H9 (cell line): Measurements from ENCODE around the gene CCL21. TPM values are rescaled to one million over a fixed set of nuclear protein-coding genes. Genes with fewer than 3 reads are reported as not detected.

Source experiments
- DNase-seq: peaks from one replicate; pipeline ENCODE4 v3.0.0-alpha.2; 2017
- H2AFZ ChIP-seq: one replicate; pipeline ENCODE4 v1.6.1; 2013; ENCODE audit warnings: mild to moderate bottlenecking, low read length, control low read depth, moderate library complexity
- H2AK5ac ChIP-seq: 2 replicates; pipeline ENCODE4 v1.6.1; 2013; ENCODE audit warnings: low read length, control low read depth, mixed read lengths; ENCODE audit not compliant: insufficient read length
- H2BK120ac ChIP-seq: one replicate; pipeline ENCODE4 v1.6.1; 2013; ENCODE audit warnings: low read depth, mild to moderate bottlenecking, low read length, control low read depth, inconsistent platforms; ENCODE audit not compliant: poor library complexity, severe bottlenecking
- H2BK12ac ChIP-seq: 2 replicates; pipeline ENCODE4 v1.6.1; 2013; ENCODE audit warnings: low read length, control low read depth, mixed read lengths, low read depth; ENCODE audit not compliant: insufficient read length
- H2BK15ac ChIP-seq: 2 replicates; pipeline ENCODE4 v1.6.1; 2013; ENCODE audit warnings: low read depth, low read length, control low read depth
- H2BK20ac ChIP-seq: one replicate; pipeline ENCODE4 v1.6.1; 2013; ENCODE audit warnings: low read depth, mild to moderate bottlenecking, low read length, control low read depth, inconsistent platforms; ENCODE audit not compliant: poor library complexity, severe bottlenecking
- H2BK5ac ChIP-seq: 2 replicates; pipeline ENCODE4 v1.6.1; 2013; ENCODE audit warnings: low read length, control low read depth, mixed read lengths; ENCODE audit not compliant: insufficient read length
- H3K14ac ChIP-seq: 2 replicates; pipeline ENCODE4 v1.6.1; 2013; ENCODE audit warnings: low read length, control low read depth; ENCODE audit not compliant: insufficient read depth
- H3K18ac ChIP-seq: 2 replicates; pipeline ENCODE4 v1.6.1; 2013; ENCODE audit warnings: low read depth, mild to moderate bottlenecking, mixed read lengths, low read length, control low read depth; ENCODE audit not compliant: insufficient read length
- H3K23ac ChIP-seq: 2 replicates; pipeline ENCODE4 v1.6.1; 2013; ENCODE audit warnings: low read length, control low read depth, mixed read lengths, low read depth; ENCODE audit not compliant: insufficient read length
- H3K23me2 ChIP-seq: 2 replicates; pipeline ENCODE4 v1.6.1; 2013; ENCODE audit warnings: low read depth, mild to moderate bottlenecking, mixed read lengths, low read length, control low read depth; ENCODE audit not compliant: insufficient read length, poor library complexity, severe bottlenecking
- H3K27ac ChIP-seq: 2 replicates; pipeline ENCODE4 v1.5.1; 2013; ENCODE audit warnings: low read length, control low read depth, mixed read lengths, low read depth; ENCODE audit not compliant: insufficient read length
- H3K27me3 ChIP-seq: 2 replicates; pipeline ENCODE4 v1.6.1; 2013; ENCODE audit warnings: low read length, control low read depth, inconsistent platforms; ENCODE audit not compliant: insufficient read depth
- H3K4ac ChIP-seq: 2 replicates; pipeline ENCODE4 v1.6.1; 2013; ENCODE audit warnings: low read depth, mild to moderate bottlenecking, control low read depth, inconsistent platforms, low read length, moderate library complexity
- H3K4me1 ChIP-seq: 2 replicates; pipeline ENCODE4 v1.6.1; 2013; ENCODE audit warnings: low read length, control low read depth, inconsistent platforms; ENCODE audit not compliant: insufficient read depth
- H3K4me2 ChIP-seq: 2 replicates; pipeline ENCODE4 v1.6.1; 2013; ENCODE audit warnings: low read length, control low read depth, mixed read lengths; ENCODE audit not compliant: insufficient read length, insufficient read depth
- H3K56ac ChIP-seq: 2 replicates; pipeline ENCODE4 v1.6.1; 2013; ENCODE audit warnings: low read depth, mild to moderate bottlenecking, mixed read lengths, low read length, control low read depth; ENCODE audit not compliant: insufficient read length
- H3K79me1 ChIP-seq: 2 replicates; pipeline ENCODE4 v1.6.1; 2013; ENCODE audit warnings: low read depth, mild to moderate bottlenecking, moderate library complexity, low read length, control low read depth, inconsistent platforms; ENCODE audit not compliant: insufficient read depth, poor library complexity, severe bottlenecking
- H3K79me2 ChIP-seq: 2 replicates; pipeline ENCODE4 v1.6.1; 2013; ENCODE audit warnings: low read length, control low read depth, inconsistent platforms; ENCODE audit not compliant: insufficient read depth
- H3K9ac ChIP-seq: 2 replicates; pipeline ENCODE4 v1.6.1; 2013; ENCODE audit warnings: low read length, control low read depth, mixed read lengths; ENCODE audit not compliant: insufficient read length; ENCODE audit errors: extremely low read depth
- H3K9me3 ChIP-seq: one replicate; pipeline ENCODE4 v1.6.1; 2013; ENCODE audit warnings: low read depth, low read length, inconsistent platforms; ENCODE audit not compliant: control insufficient read depth
- H3T11ph ChIP-seq: one replicate; pipeline ENCODE4 v1.6.1; 2013; ENCODE audit warnings: mild to moderate bottlenecking, low read length, control low read depth, inconsistent platforms
- H4K20me1 ChIP-seq: one replicate; pipeline ENCODE4 v1.6.1; 2013; ENCODE audit not compliant: control insufficient read depth, insufficient read length, insufficient read depth
- H4K5ac ChIP-seq: 2 replicates; pipeline ENCODE4 v1.6.1; 2013; ENCODE audit warnings: low read depth, mild to moderate bottlenecking, mixed read lengths, low read length, control low read depth; ENCODE audit not compliant: insufficient read length
- H4K8ac ChIP-seq: replicated peaks from 2 replicates; pipeline ENCODE4 v1.6.1; 2013; ENCODE audit warnings: low read length, control low read depth, mixed read lengths, low read depth; ENCODE audit not compliant: insufficient read length
- H4K91ac ChIP-seq: 2 replicates; pipeline ENCODE4 v1.6.1; 2013; ENCODE audit warnings: low read depth, mild to moderate bottlenecking, moderate library complexity, mixed read lengths, low read length, control low read depth; ENCODE audit not compliant: insufficient read length
- H3K27ac Mint-ChIP-seq, 3 experiments: 2 replicates in 2 of 3; 3 replicates in 1 of 3; pipeline ENCODE4 v1.8.0; 2020 to 2021; ENCODE audit warnings: mixed read lengths in 3 of 3, mild to moderate bottlenecking in 1 of 3, moderate library complexity in 1 of 3
- H3K27me3 Mint-ChIP-seq: 2 replicates; pipeline ENCODE4 v1.8.0; 2021; ENCODE audit warnings: low read depth, mild to moderate bottlenecking, moderate library complexity, mixed read lengths
- H3K36me3 Mint-ChIP-seq, 3 experiments: 2 replicates in 2 of 3; 3 replicates in 1 of 3; pipeline ENCODE4 v1.8.0; 2020 to 2021; ENCODE audit warnings: low read depth in 3 of 3, mixed read lengths in 3 of 3; ENCODE audit not compliant: insufficient read depth in 1 of 3
- H3K4me1 Mint-ChIP-seq, 2 experiments: 2 replicates each; pipeline ENCODE4 v1.8.0; 2020; ENCODE audit warnings: mixed read lengths in 2 of 2
- H3K4me3 Mint-ChIP-seq, 2 experiments: 2 replicates in 1 of 2; 3 replicates in 1 of 2; pipeline ENCODE4 v1.8.0; 2020 to 2021; ENCODE audit warnings: mild to moderate bottlenecking in 2 of 2, mixed read lengths in 2 of 2, moderate library complexity in 1 of 2
- H3K9me3 Mint-ChIP-seq, 2 experiments: 2 replicates in 1 of 2; 3 replicates in 1 of 2; pipeline ENCODE4 v1.8.0; 2020; ENCODE audit warnings: mild to moderate bottlenecking in 2 of 2, mixed read lengths in 2 of 2, moderate library complexity in 1 of 2
- WGBS: extraction: QIAGEN DNeasy Blood & Tissue Kit; methylation state at CpG from one replicate; pipeline ENCODE4 v1.1.7; 2013; ENCODE audit warnings: missing lambda C conversion rate, low lambda C conversion rate, mixed read lengths; ENCODE audit not compliant: insufficient read length; ENCODE audit errors: extremely low coverage; 5-methylcytosine and 5-hydroxymethylcytosine counted together
- total RNA-seq: library from RNA; stranded (reverse); gene quantifications from 2 replicates; pipeline ENCODE4 v1.2.1, GENCODE V29; 2021
- TF ChIP-seq, protein P1 (sequence below): fragments of 200-600 bp; sonication (generic); conservative IDR thresholded peaks from 3 replicates; pipeline ENCODE4 v1.8.0; 2021; ENCODE audit warnings: antibody characterized with exemption, mild to moderate bottlenecking

CCL21 gene
- total RNA-seq, 1 experiment from 2014 or later = not detected

GRCh38 chr9:34709196-34709978, 549 bp downstream of the CCL21 start:
- no peaks in the 10 kb centered on the region; a peak in 1 of 7 replicates for H3K36me3 Mint-ChIP-seq
- Histone ChIP-seq H3K14ac (0 out of 2 replicates have a peak overlapping the region, but pooled peaks have one; percentile 36), H3K27me3 (no peaks in the 10 kb centered on the region), H2BK20ac (no peak overlapping the region), H2AFZ (no peak overlapping the region), H2BK5ac (no peak overlapping the region), H3T11ph (no peak overlapping the region), H3K18ac (no peak overlapping the region), H3K9me3 (no peaks in the 10 kb centered on the region), H2BK12ac (no peak overlapping the region), H3K4me1 (no peaks in the 10 kb centered on the region), H3K23me2 (no peaks in the 10 kb centered on the region), H2AK5ac (no peak overlapping the region), H4K91ac (no peak overlapping the region), H3K4me2 (no peak overlapping the region), H3K79me2 (no peaks in the 10 kb centered on the region), H3K56ac (no peak overlapping the region), H3K4ac (no peak overlapping the region), H3K27ac (no peak overlapping the region), H4K20me1 (no peaks in the 10 kb centered on the region), H2BK15ac (no peak overlapping the region), H4K8ac (no peak overlapping the region), H4K5ac (no peak overlapping the region), H3K9ac (no peak overlapping the region), H3K23ac (no peak overlapping the region), H3K79me1 (no peaks in the 10 kb centered on the region), H2BK120ac (no peak overlapping the region)
- no peak for DNase-seq
- peaks cover 12% of the 10 kb centered on the region for H3K27me3 Mint-ChIP-seq
- no peak overlapping the region for H3K4me3 Mint-ChIP-seq
- H3K9me3 Mint-ChIP-seq = no peaks in the 10 kb centered on the region
- WGBS = no CpG with 5 or more reads among the region's 9 CpGs
- no peak overlapping the region for H3K27ac Mint-ChIP-seq
- no peaks in the 10 kb centered on the region for H3K4me1 Mint-ChIP-seq
- TF ChIP-seq, protein P1, sequence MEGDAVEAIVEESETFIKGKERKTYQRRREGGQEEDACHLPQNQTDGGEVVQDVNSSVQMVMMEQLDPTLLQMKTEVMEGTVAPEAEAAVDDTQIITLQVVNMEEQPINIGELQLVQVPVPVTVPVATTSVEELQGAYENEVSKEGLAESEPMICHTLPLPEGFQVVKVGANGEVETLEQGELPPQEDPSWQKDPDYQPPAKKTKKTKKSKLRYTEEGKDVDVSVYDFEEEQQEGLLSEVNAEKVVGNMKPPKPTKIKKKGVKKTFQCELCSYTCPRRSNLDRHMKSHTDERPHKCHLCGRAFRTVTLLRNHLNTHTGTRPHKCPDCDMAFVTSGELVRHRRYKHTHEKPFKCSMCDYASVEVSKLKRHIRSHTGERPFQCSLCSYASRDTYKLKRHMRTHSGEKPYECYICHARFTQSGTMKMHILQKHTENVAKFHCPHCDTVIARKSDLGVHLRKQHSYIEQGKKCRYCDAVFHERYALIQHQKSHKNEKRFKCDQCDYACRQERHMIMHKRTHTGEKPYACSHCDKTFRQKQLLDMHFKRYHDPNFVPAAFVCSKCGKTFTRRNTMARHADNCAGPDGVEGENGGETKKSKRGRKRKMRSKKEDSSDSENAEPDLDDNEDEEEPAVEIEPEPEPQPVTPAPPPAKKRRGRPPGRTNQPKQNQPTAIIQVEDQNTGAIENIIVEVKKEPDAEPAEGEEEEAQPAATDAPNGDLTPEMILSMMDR = no peak
